GM20000 (cell line): ENCODE results near the gene TMEM114.

Experiments used
- DNase-seq: peaks from one replicate; pipeline ENCODE4 v3.0.0; 2012; ENCODE audit warnings: low spot score
- TF ChIP-seq, protein P1 (sequence below): IDR thresholded peaks from 2 replicates; pipeline ENCODE4 v1.5.1; 2012; ENCODE audit warnings: mild to moderate bottlenecking, control low read depth; ENCODE audit errors: extremely low read depth, missing control alignments

TMEM114 gene

DNA sequence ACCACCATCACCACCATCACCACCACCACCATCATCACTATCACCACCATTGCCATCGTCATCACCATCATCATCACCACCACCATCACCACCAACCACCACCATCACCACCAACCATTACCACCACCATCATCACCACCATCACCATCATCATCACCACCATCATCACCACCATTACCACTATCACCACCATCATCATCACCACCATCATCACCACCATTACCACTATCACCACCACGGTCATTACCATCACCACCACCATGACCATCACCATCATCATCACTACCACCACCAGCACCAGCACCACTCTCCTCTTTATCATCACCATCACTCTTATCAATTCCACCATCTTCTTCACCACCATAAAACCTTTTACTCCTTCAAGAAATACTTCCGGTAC is 1.1 kb upstream of the TMEM114 start:
- no peak for DNase-seq
- TF ChIP-seq, protein P1, sequence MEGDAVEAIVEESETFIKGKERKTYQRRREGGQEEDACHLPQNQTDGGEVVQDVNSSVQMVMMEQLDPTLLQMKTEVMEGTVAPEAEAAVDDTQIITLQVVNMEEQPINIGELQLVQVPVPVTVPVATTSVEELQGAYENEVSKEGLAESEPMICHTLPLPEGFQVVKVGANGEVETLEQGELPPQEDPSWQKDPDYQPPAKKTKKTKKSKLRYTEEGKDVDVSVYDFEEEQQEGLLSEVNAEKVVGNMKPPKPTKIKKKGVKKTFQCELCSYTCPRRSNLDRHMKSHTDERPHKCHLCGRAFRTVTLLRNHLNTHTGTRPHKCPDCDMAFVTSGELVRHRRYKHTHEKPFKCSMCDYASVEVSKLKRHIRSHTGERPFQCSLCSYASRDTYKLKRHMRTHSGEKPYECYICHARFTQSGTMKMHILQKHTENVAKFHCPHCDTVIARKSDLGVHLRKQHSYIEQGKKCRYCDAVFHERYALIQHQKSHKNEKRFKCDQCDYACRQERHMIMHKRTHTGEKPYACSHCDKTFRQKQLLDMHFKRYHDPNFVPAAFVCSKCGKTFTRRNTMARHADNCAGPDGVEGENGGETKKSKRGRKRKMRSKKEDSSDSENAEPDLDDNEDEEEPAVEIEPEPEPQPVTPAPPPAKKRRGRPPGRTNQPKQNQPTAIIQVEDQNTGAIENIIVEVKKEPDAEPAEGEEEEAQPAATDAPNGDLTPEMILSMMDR: no peak

DNA sequence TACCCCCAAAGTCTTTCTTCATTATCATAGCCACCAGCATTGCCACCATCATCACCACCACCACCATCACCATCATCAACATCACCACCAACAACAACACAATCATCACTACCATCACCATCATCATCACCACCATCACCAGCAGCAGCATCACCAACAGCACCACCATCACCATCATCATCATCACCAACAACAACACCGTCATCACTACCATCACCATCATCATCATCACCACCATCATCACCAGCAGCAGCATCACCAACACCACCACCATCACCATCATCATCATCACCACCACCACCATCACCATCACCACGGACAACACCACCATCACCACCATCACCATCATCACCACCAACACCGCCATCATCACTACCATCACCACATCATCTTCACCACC is 500 bp upstream of the TMEM114 start:
- TF ChIP-seq, protein P1: no peak
- DNase-seq: no peak

DNA sequence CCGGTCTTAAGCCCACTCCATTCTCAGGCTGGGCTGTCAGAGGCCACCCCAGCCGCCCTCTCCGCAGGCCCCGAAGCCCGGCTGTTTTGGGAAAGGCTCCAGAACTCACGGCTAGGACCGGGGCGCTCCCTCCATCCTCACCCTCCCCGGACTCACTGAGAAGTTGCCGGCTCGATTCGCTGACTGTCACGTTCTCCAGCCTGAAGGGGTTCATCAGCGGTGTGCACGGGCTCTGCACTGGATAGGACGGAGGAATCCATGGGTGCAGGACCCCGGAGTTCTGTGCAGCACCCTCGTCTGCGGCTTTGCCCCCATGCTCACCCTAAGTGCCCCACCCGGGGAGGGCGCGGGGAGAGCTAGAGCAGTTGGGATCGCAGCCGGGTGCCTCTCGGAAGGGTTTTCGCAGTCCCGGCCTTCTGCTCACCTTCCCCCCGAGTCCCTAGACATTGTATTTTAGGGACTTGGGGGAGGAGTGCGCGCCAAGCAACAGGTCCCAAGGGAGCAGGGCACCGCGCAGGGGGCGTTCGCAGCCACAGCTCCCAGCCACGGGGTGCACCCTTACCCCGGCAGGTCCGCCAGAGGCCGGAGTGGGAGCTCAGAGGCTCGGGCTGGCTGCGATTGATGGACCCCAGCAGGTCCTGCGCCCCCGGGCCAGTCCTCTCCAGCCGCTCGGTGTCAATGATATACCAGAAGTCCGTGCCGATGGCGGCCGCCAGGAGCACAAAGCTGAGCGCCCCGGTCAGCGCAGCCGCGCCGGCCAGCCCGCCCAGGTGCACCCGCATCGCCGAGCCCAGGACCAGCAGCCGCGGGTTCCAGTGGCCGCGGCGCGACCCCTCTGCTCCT is 1.0 kb downstream of the TMEM114 start:
- DNase-seq: no peak
- TF ChIP-seq, protein P1: no peak

DNA sequence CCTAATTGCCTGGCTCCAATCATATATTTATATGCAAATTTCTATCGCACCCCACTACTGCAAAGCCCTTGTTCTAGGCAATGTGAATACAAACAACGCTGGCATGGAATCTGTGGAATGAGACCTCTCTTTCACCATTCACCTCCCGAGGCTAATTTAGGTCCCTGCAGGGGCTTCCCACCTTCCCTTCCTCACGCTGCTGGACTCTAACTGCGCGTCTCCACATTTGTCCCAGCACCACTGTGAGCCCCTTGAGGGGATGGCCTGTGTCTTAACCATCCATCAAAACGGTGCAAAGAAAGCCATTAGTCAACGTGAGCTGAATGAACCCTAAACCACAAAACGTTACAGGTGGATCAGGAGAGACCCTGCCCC is 1.6 kb downstream of the TMEM114 start:
- TF ChIP-seq, protein P1: no peak
- no peak for DNase-seq

DNA sequence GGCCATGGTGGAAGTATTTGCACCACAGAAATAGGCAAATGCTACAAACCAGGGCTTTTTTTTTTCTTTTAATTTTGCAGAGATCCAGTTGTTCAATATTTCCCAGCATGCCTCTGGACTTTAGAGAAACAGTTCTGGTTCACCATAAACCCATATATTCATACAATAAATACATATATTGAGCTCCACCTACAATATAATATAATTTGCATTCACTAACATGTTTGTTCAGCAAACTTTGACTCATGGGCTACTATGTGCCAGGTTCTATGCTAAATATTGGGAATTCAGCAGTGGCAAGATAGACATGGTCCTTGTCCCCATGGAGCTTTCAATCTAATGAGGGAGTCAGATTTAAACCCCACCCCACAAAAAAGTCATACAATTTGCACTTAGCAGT is 3.2 kb downstream of the TMEM114 start:
- DNase-seq: no peak
- TF ChIP-seq, protein P1: no peak

DNA sequence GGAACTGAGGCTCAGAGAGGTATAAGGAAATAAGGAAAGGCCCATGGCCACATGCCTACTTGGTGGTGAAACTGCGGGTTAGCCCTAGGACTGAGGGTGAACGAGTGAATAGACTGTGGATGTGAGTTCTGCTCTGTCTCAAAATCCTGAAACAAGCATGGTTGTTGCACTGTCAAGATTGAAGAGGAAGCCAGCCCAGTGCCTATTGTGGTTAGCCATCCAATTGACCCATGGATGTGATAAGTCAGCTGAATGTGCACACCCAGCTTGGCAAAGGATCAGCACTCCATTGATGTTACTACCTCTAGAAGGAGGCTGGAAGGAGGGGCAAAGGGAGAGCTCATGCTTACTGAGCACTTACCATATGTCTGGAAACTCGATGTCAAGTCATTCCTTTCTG is 4.5 kb downstream of the TMEM114 start:
- TF ChIP-seq, protein P1: no peak
- DNase-seq: no peak

DNA sequence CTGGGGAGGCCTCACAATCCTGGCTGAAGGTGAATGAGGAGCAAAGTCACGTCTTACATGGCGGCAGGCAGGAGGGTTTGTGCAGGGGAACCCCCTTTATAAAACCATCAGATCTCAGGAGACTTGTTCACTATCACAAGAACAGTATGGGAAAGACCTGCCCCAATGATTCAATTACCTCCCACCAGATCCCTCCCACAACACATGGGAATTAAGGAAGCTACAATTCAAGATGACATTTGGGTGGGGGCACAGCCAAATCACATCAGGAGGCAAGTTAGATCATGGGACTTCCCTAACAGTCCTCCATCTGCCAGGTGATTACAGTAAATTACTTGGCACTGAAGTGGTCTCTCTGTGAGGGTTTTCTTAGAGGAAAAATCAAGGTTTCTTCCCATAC is 5.3 kb downstream of the TMEM114 start:
- TF ChIP-seq, protein P1: no peak
- no peak for DNase-seq
